IMR-90 (cell line): ENCODE data around the gene ASXL2. TPM values are rescaled to one million over a fixed set of nuclear protein-coding genes. Genes with fewer than 3 reads are reported as not detected.
A peak's percentile ranks its signal among the peaks of the same experiment; 100 is the strongest.

Source experiments
- ATAC-seq: fragments of 200-7000 bp; cut with Tn5 transposase; 2 replicates; pipeline ENCODE4 v1.9.1; 2020; ENCODE audit warnings: low read depth, mild to moderate bottlenecking, moderate library complexity
- BruUV-seq: library from RNA; stranded (reverse); fragments of 400-500 nt; replicated peaks from 2 replicates; lab custom pipeline; 2021; lab: Mats Ljungman, UMichigan
- CTCF ChIA-PET: fragments of 300-600 bp; formaldehyde crosslinking; extraction: SDS; loops from one replicate; lab custom pipeline; 2021; ENCODE audit warnings: antibody characterized with exemption; lab: Yijun Ruan, JAX
- POLR2A ChIA-PET: fragments of 300-600 bp; sonication (Branson Sonifier 250); formaldehyde crosslinking; loops from one replicate; lab custom pipeline; 2022; ENCODE audit warnings: antibody characterized with exemption; ENCODE audit not compliant: unreplicated experiment; lab: Charles Lee
- DNase-seq: peaks from one replicate; pipeline ENCODE4 v3.0.0; 2013
- H2AFZ ChIP-seq: replicated peaks from 2 replicates; pipeline ENCODE3; 2013; ENCODE audit warnings: low read length, mild to moderate bottlenecking; ENCODE audit not compliant: poor library complexity
- H2AK5ac ChIP-seq: 2 replicates; pipeline ENCODE4 v1.6.1; 2013; ENCODE audit warnings: low read depth, low read length, inconsistent platforms
- H2AK9ac ChIP-seq: replicated peaks from 2 replicates; pipeline ENCODE3; 2013; ENCODE audit warnings: mild to moderate bottlenecking, low read depth, low read length, moderate library complexity; ENCODE audit not compliant: poor library complexity
- H2BK120ac ChIP-seq: 2 replicates; pipeline ENCODE4 v1.6.1; 2013; ENCODE audit warnings: low read depth, low read length, inconsistent platforms
- H2BK15ac ChIP-seq: 3 replicates; pipeline ENCODE4 v1.6.1; 2013; ENCODE audit warnings: low read depth, low read length, inconsistent platforms
- H2BK20ac ChIP-seq: 2 replicates; pipeline ENCODE4 v1.6.1; 2013; ENCODE audit warnings: low read depth, mild to moderate bottlenecking, inconsistent platforms, low read length, moderate library complexity
- H2BK5ac ChIP-seq: 2 replicates; pipeline ENCODE4 v1.6.1; 2013; ENCODE audit warnings: mild to moderate bottlenecking, low read depth, low read length, inconsistent platforms; ENCODE audit not compliant: poor library complexity, severe bottlenecking
- H3K14ac ChIP-seq: replicated peaks from 2 replicates; pipeline ENCODE4 v1.6.1; 2013; ENCODE audit warnings: low read depth, low read length, inconsistent platforms
- H3K18ac ChIP-seq: 2 replicates; pipeline ENCODE4 v1.6.1; 2013; ENCODE audit warnings: low read depth, low read length, control low read depth
- H3K23ac ChIP-seq: 2 replicates; pipeline ENCODE4 v1.6.1; 2013; ENCODE audit warnings: low read depth, low read length, inconsistent platforms
- H3K27ac ChIP-seq: 2 replicates; pipeline ENCODE4 v1.5.1; 2013; ENCODE audit warnings: mild to moderate bottlenecking, control low read depth, low read length; ENCODE audit not compliant: insufficient read depth
- H3K27me3 ChIP-seq: 2 replicates; pipeline ENCODE4 v1.6.1; 2013; ENCODE audit warnings: low read length; ENCODE audit not compliant: control insufficient read depth, insufficient read depth
- H3K36me3 ChIP-seq: 2 replicates; pipeline ENCODE4 v1.6.1; 2013; ENCODE audit warnings: low read length, mixed read lengths; ENCODE audit not compliant: control insufficient read depth, insufficient read depth
- H3K4ac ChIP-seq: 2 replicates; pipeline ENCODE4 v1.6.1; 2013; ENCODE audit warnings: low read depth, low read length, inconsistent platforms
- H3K4me1 ChIP-seq: 2 replicates; pipeline ENCODE4 v1.6.1; 2013; ENCODE audit warnings: low read length, mixed read lengths; ENCODE audit not compliant: control insufficient read depth, insufficient read depth
- H3K4me2 ChIP-seq: 2 replicates; pipeline ENCODE4 v1.6.1; 2013; ENCODE audit warnings: low read depth, mild to moderate bottlenecking, control low read depth, low read length, moderate library complexity
- H3K4me3 ChIP-seq: 2 replicates; pipeline ENCODE4 v1.5.1; 2013; ENCODE audit warnings: low read depth, mild to moderate bottlenecking, control low read depth, low read length, moderate library complexity; ENCODE audit not compliant: insufficient read depth
- H3K56ac ChIP-seq: 2 replicates; pipeline ENCODE4 v1.6.1; 2013; ENCODE audit warnings: low read length, inconsistent platforms; ENCODE audit not compliant: insufficient read depth; ENCODE audit errors: extremely low read depth
- H3K79me1 ChIP-seq, 2 experiments: 2 replicates each; pipeline ENCODE4 v1.6.1; 2013; ENCODE audit warnings: low read length in 2 of 2, inconsistent platforms in 1 of 2, low read depth in 1 of 2
- H3K9ac ChIP-seq: 2 replicates; pipeline ENCODE4 v1.6.1; 2013; ENCODE audit warnings: low read depth, low read length, control low read depth
- H3K9me1 ChIP-seq: 2 replicates; pipeline ENCODE4 v1.6.1; 2013; ENCODE audit warnings: low read length, inconsistent platforms; ENCODE audit not compliant: insufficient read depth
- H3K9me3 ChIP-seq: 2 replicates; pipeline ENCODE4 v1.6.1; 2013; ENCODE audit warnings: low read length; ENCODE audit not compliant: control insufficient read depth, insufficient read depth
- H4K20me1 ChIP-seq: 2 replicates; pipeline ENCODE4 v1.6.1; 2013; ENCODE audit warnings: low read length, inconsistent platforms; ENCODE audit not compliant: insufficient read depth
- H4K5ac ChIP-seq: 2 replicates; pipeline ENCODE4 v1.6.1; 2013; ENCODE audit warnings: mild to moderate bottlenecking, low read depth, low read length, control low read depth
- H4K8ac ChIP-seq, 2 experiments: 2 replicates each; pipeline ENCODE4 v1.6.1; 2013; ENCODE audit warnings: low read depth in 2 of 2, low read length in 2 of 2, control low read depth in 1 of 2, inconsistent platforms in 1 of 2
- H4K91ac ChIP-seq: 2 replicates; pipeline ENCODE4 v1.6.1; 2013; ENCODE audit warnings: low read depth, low read length, inconsistent platforms; ENCODE audit not compliant: insufficient read depth
- BHLHE40 ChIP-seq: fragments of 150-350 bp; IDR thresholded peaks from 2 replicates; pipeline ENCODE4 v1.6.1; 2016; ENCODE audit warnings: mild to moderate bottlenecking, low read depth, low read length
- CEBPB ChIP-seq: IDR thresholded peaks from 2 replicates; pipeline ENCODE4 v1.6.1; 2012; ENCODE audit warnings: low read depth, low read length, improper control_type of control experiment
- CTCF ChIP-seq: conservative IDR thresholded peaks from 2 replicates; pipeline ENCODE4 v1.5.1; 2012; ENCODE audit warnings: mild to moderate bottlenecking, low read depth, low read length, improper control_type of control experiment
- FOS ChIP-seq: fragments of 150-350 bp; IDR thresholded peaks from 2 replicates; pipeline ENCODE4 v1.6.1; 2016; ENCODE audit warnings: low read depth, low read length
- MAFK ChIP-seq: IDR thresholded peaks from 2 replicates; pipeline ENCODE4 v1.6.1; 2012; ENCODE audit warnings: low read depth, low read length, improper control_type of control experiment
- MAZ ChIP-seq: IDR thresholded peaks from 2 replicates; pipeline ENCODE4 v1.6.1; 2012; ENCODE audit warnings: low read depth, mild to moderate bottlenecking, low read length, improper control_type of control experiment, moderate library complexity, borderline replicate concordance
- MXI1 ChIP-seq: IDR thresholded peaks from 2 replicates; pipeline ENCODE4 v1.6.1; 2012; ENCODE audit warnings: low read depth, mild to moderate bottlenecking, low read length, moderate library complexity, borderline replicate concordance
- NFE2L2 ChIP-seq: fragments of 150-350 bp; IDR thresholded peaks from 2 replicates; pipeline ENCODE4 v1.6.1; 2016; ENCODE audit warnings: low read depth, mild to moderate bottlenecking, low read length
- POLR2A ChIP-seq: IDR thresholded peaks from 2 replicates; pipeline ENCODE4 v1.6.1; 2012; ENCODE audit warnings: mild to moderate bottlenecking, low read depth, low read length
- RAD21 ChIP-seq: IDR thresholded peaks from 2 replicates; pipeline ENCODE4 v1.6.1; 2012; ENCODE audit warnings: low read length, improper control_type of control experiment
- RCOR1 ChIP-seq: IDR thresholded peaks from 2 replicates; pipeline ENCODE4 v1.6.1; 2012; ENCODE audit warnings: mild to moderate bottlenecking, low read length, improper control_type of control experiment; ENCODE audit not compliant: insufficient replicate concordance
- RFX5 ChIP-seq: IDR thresholded peaks from 2 replicates; pipeline ENCODE4 v1.8.0; 2012; ENCODE audit warnings: low read depth, mild to moderate bottlenecking, low read length, moderate library complexity
- SMC3 ChIP-seq: fragments of 150-350 bp; IDR thresholded peaks from 2 replicates; pipeline ENCODE4 v1.6.1; 2016; ENCODE audit warnings: low read depth, mild to moderate bottlenecking, antibody characterized with exemption, low read length, moderate library complexity
- USF2 ChIP-seq: fragments of 150-350 bp; IDR thresholded peaks from 2 replicates; pipeline ENCODE4 v1.6.1; 2017; ENCODE audit warnings: mild to moderate bottlenecking, antibody characterized with exemption, low read length, low read depth
- WGBS, 2 experiments: methylation state at CpG; one replicate each; pipeline versions ENCODE4 v1.1.5 to v1.1.7; 2013; ENCODE audit warnings: missing lambda C conversion rate in 2 of 2; ENCODE audit not compliant: insufficient read length in 1 of 2; ENCODE audit errors: extremely low coverage in 2 of 2; 5-methylcytosine and 5-hydroxymethylcytosine counted together
- dilution Hi-C: fragments of 300-500 bp; cut with HindIII; formaldehyde crosslinking; loops from one replicate; pipeline ENCODE4 v1.14.3; 2018; ENCODE audit warnings: low sequenced_read_pairs; ENCODE audit not compliant: unreplicated experiment
- in situ Hi-C: fragments of 300-500 bp; cut with MboI; formaldehyde crosslinking; loops from 3 replicates; pipeline ENCODE4 v1.14.3; 2019; ENCODE audit warnings: low sequenced_read_pairs, inconsistent platforms, mixed read lengths
- intact Hi-C: fragments of 100-400 bp; cut with micrococcal nuclease; formaldehyde crosslinking; loops from 2 replicates; pipeline ENCODE4 v1.10.0; 2022
- polyA plus RNA-seq, 3 experiments: library from polyadenylated mRNA; depleted of rRNA; stranded (reverse); fragments of >200 nt; gene quantifications; 2 replicates each; pipeline ENCODE4 v1.2.3, GENCODE V29; 2012; ENCODE audit warnings: low replicate concordance in 1 of 3
- total RNA-seq: library from RNA; depleted of rRNA; stranded (reverse); fragments of >200 nt; gene quantifications from 2 replicates; pipeline ENCODE4 v1.2.3, GENCODE V29; 2012
- TF ChIP-seq, protein P1 (sequence below): fragments of 150-350 bp; IDR thresholded peaks from 2 replicates; pipeline ENCODE4 v1.6.1; 2016; ENCODE audit warnings: low read depth, mild to moderate bottlenecking, low read length, moderate library complexity, borderline replicate concordance

The ASXL2 gene
- total and polyA plus RNA-seq, 2 of the 4 experiments (the other 2 are of a cell fraction): 5.3 to 8.1 TPM

DNA sequence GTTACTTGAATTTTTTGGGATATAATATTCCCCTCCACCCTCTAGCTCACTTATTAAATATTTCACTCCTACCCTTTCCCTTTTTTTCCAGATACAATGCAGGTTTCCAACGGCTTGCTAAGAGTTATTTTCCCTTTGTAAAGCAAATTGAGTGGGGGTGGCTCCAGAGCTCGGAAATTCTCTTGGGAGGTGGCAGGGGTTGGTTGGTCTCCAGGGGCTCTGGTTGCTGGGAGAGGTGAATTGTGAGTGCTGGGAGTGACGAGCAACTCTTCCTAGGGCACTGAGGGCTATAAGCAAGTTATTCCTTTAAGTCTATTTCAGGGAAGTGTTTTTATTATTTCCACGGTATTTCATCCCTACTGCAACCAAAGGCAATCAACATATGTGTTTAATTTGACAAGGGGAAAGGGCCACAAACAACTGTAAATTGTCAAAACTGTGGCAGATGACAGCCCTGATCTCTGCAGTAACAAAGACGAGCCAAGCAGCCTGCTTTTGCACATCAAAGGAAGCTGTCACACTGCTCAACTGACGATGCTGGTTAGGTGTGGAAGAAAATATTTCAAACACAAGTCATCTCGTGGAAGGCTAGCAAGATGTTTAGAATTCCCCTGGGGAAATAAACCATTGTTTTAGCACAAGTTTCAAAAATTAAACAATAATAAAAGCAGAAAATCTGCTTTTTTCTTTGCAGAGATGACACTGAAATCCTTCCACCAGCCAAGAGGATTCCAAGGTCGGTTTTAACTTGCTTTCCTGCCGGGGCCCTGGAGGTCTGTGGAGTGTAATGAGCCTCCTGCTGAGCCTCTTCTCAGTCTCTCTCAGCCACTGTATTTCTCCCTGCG lies 34.8 kb upstream of the ASXL2 start:
- H2AK5ac ChIP-seq: no peak overlapping the region
- H2BK5ac ChIP-seq: no peak overlapping the region
- in situ Hi-C loops (no loop called here), intact Hi-C loops (no loop called here), dilution Hi-C loops (no loop called here)
- DNase-seq (peak; percentile 37), ATAC-seq (peak; percentile 80)
- H3K27me3 ChIP-seq: peaks cover 2% of the 10 kb centered on the region
- H4K20me1 ChIP-seq: no peaks in the 10 kb centered on the region
- no peak overlapping the region for H4K5ac ChIP-seq
- H3K4me3 ChIP-seq: no peak overlapping the region
- H4K8ac ChIP-seq: no peak overlapping the region
- H2AK9ac ChIP-seq: no peak overlapping the region
- no peaks in the 10 kb centered on the region for H3K79me1 ChIP-seq
- WGBS, 2 experiments: no CpG with 5 or more reads among the region's 10 CpGs
- no peak overlapping the region for H2BK120ac ChIP-seq
- no peaks in the 10 kb centered on the region for H3K36me3 ChIP-seq
- H3K4me1 ChIP-seq: 0 out of 2 replicates have a peak, but pooled peaks cover 2% of the 10 kb centered on the region
- peak overlapping the region; percentile 70 for H3K4me2 ChIP-seq
- CTCF ChIA-PET: no interaction called here
- H2AFZ ChIP-seq: no peak overlapping the region
- H3K9ac ChIP-seq: no peak overlapping the region; the same call in 1 of the 2 replicates
- no peak overlapping the region for H3K23ac ChIP-seq
- H3K27ac ChIP-seq: no peak overlapping the region; the same call in 1 of the 2 replicates
- no TSS peak for BruUV-seq
- H3K4ac ChIP-seq: no peak overlapping the region
- H3K9me1 ChIP-seq: no peaks in the 10 kb centered on the region
- no peak overlapping the region for H4K91ac ChIP-seq
- H2BK20ac ChIP-seq: no peak overlapping the region
- H3K9me3 ChIP-seq: no peaks in the 10 kb centered on the region
- POLR2A ChIA-PET: no interaction called here
- H3K14ac ChIP-seq: no peak overlapping the region
- no peak overlapping the region for H3K18ac ChIP-seq
- H3K56ac ChIP-seq: no peak overlapping the region
- H2BK15ac ChIP-seq: no peak overlapping the region
- no peak for TF ChIP-seq BHLHE40
- TF ChIP-seq CTCF: no peak
- TF ChIP-seq MAZ: no peak
- no peak for TF ChIP-seq RCOR1
- TF ChIP-seq CEBPB: no peak
- no peak for TF ChIP-seq RFX5
- no peak for TF ChIP-seq MAFK
- TF ChIP-seq USF2: no peak
- no peak for TF ChIP-seq MXI1
- TF ChIP-seq SMC3: no peak
- no peak for TF ChIP-seq POLR2A
- TF ChIP-seq NFE2L2: no peak
- TF ChIP-seq RAD21: no peak
- TF ChIP-seq, protein P1, sequence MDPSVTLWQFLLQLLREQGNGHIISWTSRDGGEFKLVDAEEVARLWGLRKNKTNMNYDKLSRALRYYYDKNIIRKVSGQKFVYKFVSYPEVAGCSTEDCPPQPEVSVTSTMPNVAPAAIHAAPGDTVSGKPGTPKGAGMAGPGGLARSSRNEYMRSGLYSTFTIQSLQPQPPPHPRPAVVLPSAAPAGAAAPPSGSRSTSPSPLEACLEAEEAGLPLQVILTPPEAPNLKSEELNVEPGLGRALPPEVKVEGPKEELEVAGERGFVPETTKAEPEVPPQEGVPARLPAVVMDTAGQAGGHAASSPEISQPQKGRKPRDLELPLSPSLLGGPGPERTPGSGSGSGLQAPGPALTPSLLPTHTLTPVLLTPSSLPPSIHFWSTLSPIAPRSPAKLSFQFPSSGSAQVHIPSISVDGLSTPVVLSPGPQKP: no peak
- TF ChIP-seq FOS: no peak
